Calu3 (cell line): ENCODE results near the gene LMTK3. TPM values are rescaled to one million over a fixed set of nuclear protein-coding genes. Genes with fewer than 3 reads are reported as not detected.

Experiments used
- BruUV-seq: library from RNA; stranded (reverse); fragments of 400-500 nt; replicated peaks from 2 replicates; lab custom pipeline; 2021; lab: Mats Ljungman, UMichigan
- CTCF ChIA-PET: fragments of 300-600 bp; sonication (Branson Sonifier 250); formaldehyde crosslinking; loops from one replicate; lab custom pipeline; 2022; ENCODE audit warnings: antibody characterized with exemption; lab: Charles Lee
- DNase-seq: peaks from one replicate; pipeline ENCODE4 v3.0.0; 2022
- H3K27ac Mint-ChIP-seq: one replicate; pipeline ENCODE4 v1.8.0; 2022; ENCODE audit warnings: mixed read lengths; ENCODE audit not compliant: unreplicated experiment
- H3K27me3 Mint-ChIP-seq: one replicate; pipeline ENCODE4 v1.8.0; 2022; ENCODE audit warnings: mixed read lengths; ENCODE audit not compliant: unreplicated experiment
- H3K36me3 Mint-ChIP-seq: one replicate; pipeline ENCODE4 v1.8.0; 2022; ENCODE audit warnings: mild to moderate bottlenecking, moderate library complexity, mixed read lengths; ENCODE audit not compliant: insufficient read depth, unreplicated experiment
- H3K4me1 Mint-ChIP-seq: one replicate; pipeline ENCODE4 v1.8.0; 2022; ENCODE audit warnings: mild to moderate bottlenecking, low read depth, mixed read lengths; ENCODE audit not compliant: unreplicated experiment
- H3K4me3 Mint-ChIP-seq: one replicate; pipeline ENCODE4 v1.8.0; 2022; ENCODE audit warnings: mild to moderate bottlenecking, low read depth, moderate library complexity, mixed read lengths; ENCODE audit not compliant: unreplicated experiment
- H3K9me3 Mint-ChIP-seq: one replicate; pipeline ENCODE4 v1.8.0; 2022; ENCODE audit warnings: low read depth, mixed read lengths; ENCODE audit not compliant: unreplicated experiment
- CTCF ChIP-seq: fragments of 200-600 bp; IDR thresholded peaks from one replicate; pipeline ENCODE4 v1.8.0; 2022; ENCODE audit warnings: antibody characterized with exemption; ENCODE audit not compliant: unreplicated experiment
- intact Hi-C: fragments of 100-400 bp; cut with micrococcal nuclease; formaldehyde crosslinking; loops from one replicate; pipeline ENCODE4 v1.10.0; 2022; ENCODE audit not compliant: unreplicated experiment
- total RNA-seq: library from RNA; stranded (reverse); gene quantifications from 2 replicates; pipeline ENCODE4 v1.2.3, GENCODE V29; 2022

Gene LMTK3
- total RNA-seq, 1 experiment from 2014 or later, result 1.0 TPM

- no peak for TF ChIP-seq CTCF
- CTCF ChIA-PET, result interaction anchor here (1.1 to 2.5 kb wide), 4 partner anchors 41 to 138 kb away, joined by 5 to 27 read pairs (median 12); partner anchors contain the start of gene KDELR1
- H3K27ac Mint-ChIP-seq, result peak overlapping the region; percentile 97
- no peak for DNase-seq
- intact Hi-C loops, result no loop called here
- H3K4me3 Mint-ChIP-seq, result peak overlapping the region; percentile 99
- no peaks in the 10 kb centered on the region for H3K9me3 Mint-ChIP-seq
- peaks cover 68% of the 10 kb centered on the region for H3K36me3 Mint-ChIP-seq
- H3K27me3 Mint-ChIP-seq, result peaks cover 31% of the 10 kb centered on the region
- H3K4me1 Mint-ChIP-seq, result peaks cover 20% of the 10 kb centered on the region
- BruUV-seq, result no TSS peak
These were observed 65.1 kb downstream of the LMTK3 start for GRCh38 chr19:48446579-48446978.

GRCh38 chr19:48445606-48446481 is 65.8 kb downstream of the LMTK3 start, which contains the start of gene GRWD1:
TSS of gene GRWD1 (plus strand) at chr19:48445983. CDS start at chr19:48446006, 23 bp downstream.
- Mint-ChIP-seq H3K4me3 (peak within 1 kb of the TSS; percentile 99), H3K36me3 (peaks cover 61% of the 10 kb centered on the region), H3K27me3 (peaks cover 38% of the 10 kb centered on the region), H3K9me3 (no peaks in the 10 kb centered on the region), H3K27ac (peak within 1 kb of the TSS; percentile 97), H3K4me1 (peaks cover 16% of the 10 kb centered on the region)
- intact Hi-C loops, result loop anchor here (1.0 kb wide), 2 partner anchors 55 to 138 kb away; partner anchors contain the start of gene KDELR1
- no TSS peak for BruUV-seq
- TF ChIP-seq CTCF, result peak; percentile 6
- DNase-seq, result peak; percentile 92
- CTCF ChIA-PET, result interaction anchor here (1.0 to 2.5 kb wide), 10 partner anchors 18 to 138 kb away, joined by 3 to 27 read pairs (median 8); partner anchors contain the start of genes KDELR1, SYNGR4 and TMEM143

- TF ChIP-seq CTCF, result peak; percentile 51
- Mint-ChIP-seq H3K4me1 (peaks cover 16% of the 10 kb centered on the region), H3K27ac (peak overlapping the region; percentile 97), H3K9me3 (no peaks in the 10 kb centered on the region), H3K4me3 (peak overlapping the region; percentile 99), H3K36me3 (peaks cover 57% of the 10 kb centered on the region), H3K27me3 (peaks cover 39% of the 10 kb centered on the region)
- BruUV-seq, result TSS peak; percentile 89
- DNase-seq, result peak; percentile 70
- intact Hi-C loops, result loop anchor here (1.0 kb wide), 2 partner anchors 54 to 139 kb away; partner anchors contain the start of gene KDELR1
- CTCF ChIA-PET, result interaction anchor here (1.0 to 2.5 kb wide), 9 partner anchors 17 to 139 kb away, joined by 3 to 27 read pairs (median 10); partner anchors contain the start of genes KDELR1, SYNGR4 and TMEM143
These were observed 66.4 kb downstream of the LMTK3 start for GRCh38 chr19:48445256-48445605.

GRCh38 chr19:48444936-48445200 is 66.8 kb downstream of the LMTK3 start:
- BruUV-seq, result no TSS peak
- Mint-ChIP-seq H3K4me1 (peaks cover 16% of the 10 kb centered on the region), H3K27ac (peak overlapping the region; percentile 97), H3K9me3 (no peaks in the 10 kb centered on the region), H3K27me3 (peaks cover 39% of the 10 kb centered on the region), H3K4me3 (peak overlapping the region; percentile 99), H3K36me3 (peaks cover 54% of the 10 kb centered on the region)
- no peak for DNase-seq
- TF ChIP-seq CTCF, result no peak
- CTCF ChIA-PET, result interaction anchor here (1.0 to 2.5 kb wide), 8 partner anchors 17 to 139 kb away, joined by 3 to 27 read pairs (median 8); partner anchors contain the start of genes KDELR1, SYNGR4 and TMEM143
- intact Hi-C loops, result loop anchor here (1.0 kb wide), 2 partner anchors 54 to 139 kb away; partner anchors contain the start of gene KDELR1
